ENCODE results near the gene B3GAT1. TPM values are rescaled to one million over a fixed set of nuclear protein-coding genes. Genes with fewer than 3 reads are reported as not detected.

B3GAT1 gene
- total RNA-seq, 1 experiment from 2014 or later, result 34.3 TPM

DNA sequence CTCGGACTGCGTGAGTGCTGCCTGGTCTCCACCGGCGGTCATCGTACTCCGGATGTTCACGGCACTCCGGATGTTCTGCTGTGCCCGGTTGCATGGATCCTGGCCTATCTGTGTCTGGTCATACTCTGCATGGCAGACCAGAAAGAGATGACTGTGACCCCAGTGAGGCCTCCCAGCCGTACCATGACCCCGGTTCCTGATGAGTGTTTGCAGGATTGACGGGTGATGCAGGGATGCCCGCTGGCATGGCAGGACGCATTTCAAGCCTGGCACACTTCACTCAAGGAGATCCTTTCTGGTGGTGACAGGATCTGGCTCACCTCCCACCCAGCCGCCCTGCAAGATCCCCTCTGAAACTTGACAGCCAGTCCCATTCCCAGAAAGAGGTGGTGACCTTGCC, 74.0 kb downstream of the B3GAT1 start:
- no peaks in the 10 kb centered on the region for H3K79me1 ChIP-seq (ENCODE audit: insufficient read depth, low read depth, low read length, poor library complexity, severe bottlenecking)
- no peak overlapping the region for H3K27ac Mint-ChIP-seq
- no peaks in the 10 kb centered on the region for H3K9me3 Mint-ChIP-seq
- H4K5ac ChIP-seq (ENCODE audit: insufficient read length, low read depth, low read length), result no peak overlapping the region
- DNase-seq, result no peak
- no peaks in the 10 kb centered on the region for H3K9me3 ChIP-seq (ENCODE audit: control insufficient read depth, low read depth, low read length)
- H3K4ac ChIP-seq (ENCODE audit: low read depth, low read length), result no peak overlapping the region
- no peak overlapping the region for H3K18ac ChIP-seq (ENCODE audit: insufficient read length, low read depth, low read length)
- TF ChIP-seq, protein P1, sequence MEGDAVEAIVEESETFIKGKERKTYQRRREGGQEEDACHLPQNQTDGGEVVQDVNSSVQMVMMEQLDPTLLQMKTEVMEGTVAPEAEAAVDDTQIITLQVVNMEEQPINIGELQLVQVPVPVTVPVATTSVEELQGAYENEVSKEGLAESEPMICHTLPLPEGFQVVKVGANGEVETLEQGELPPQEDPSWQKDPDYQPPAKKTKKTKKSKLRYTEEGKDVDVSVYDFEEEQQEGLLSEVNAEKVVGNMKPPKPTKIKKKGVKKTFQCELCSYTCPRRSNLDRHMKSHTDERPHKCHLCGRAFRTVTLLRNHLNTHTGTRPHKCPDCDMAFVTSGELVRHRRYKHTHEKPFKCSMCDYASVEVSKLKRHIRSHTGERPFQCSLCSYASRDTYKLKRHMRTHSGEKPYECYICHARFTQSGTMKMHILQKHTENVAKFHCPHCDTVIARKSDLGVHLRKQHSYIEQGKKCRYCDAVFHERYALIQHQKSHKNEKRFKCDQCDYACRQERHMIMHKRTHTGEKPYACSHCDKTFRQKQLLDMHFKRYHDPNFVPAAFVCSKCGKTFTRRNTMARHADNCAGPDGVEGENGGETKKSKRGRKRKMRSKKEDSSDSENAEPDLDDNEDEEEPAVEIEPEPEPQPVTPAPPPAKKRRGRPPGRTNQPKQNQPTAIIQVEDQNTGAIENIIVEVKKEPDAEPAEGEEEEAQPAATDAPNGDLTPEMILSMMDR (conservative IDR thresholded peaks at IDR 0.05), result no peak
- no peak overlapping the region for H4K8ac ChIP-seq (replicated peaks; ENCODE audit: insufficient read length, low read depth, low read length)
- no peak overlapping the region for H3K27ac ChIP-seq (ENCODE audit: insufficient read length, low read depth, low read length)
- H3K4me3 Mint-ChIP-seq, result no peak overlapping the region
- H2BK15ac ChIP-seq (ENCODE audit: low read depth, low read length), result no peak overlapping the region
- H2AFZ ChIP-seq (ENCODE audit: low read length), result no peak overlapping the region
- no peak overlapping the region for H3K4me2 ChIP-seq (ENCODE audit: insufficient read depth, insufficient read length, low read length)
- H3K36me3 Mint-ChIP-seq (ENCODE audit: insufficient read depth in 1 of 3, low read depth in 3 of 3), result no peaks in the 10 kb centered on the region
- no peak overlapping the region for H2BK5ac ChIP-seq (ENCODE audit: insufficient read length, low read length)
- WGBS (ENCODE audit: extremely low coverage, insufficient read length, low lambda C conversion rate), result no CpG with 5 or more reads among the region's 15 CpGs
- H3K79me2 ChIP-seq (ENCODE audit: insufficient read depth, low read length), result no peaks in the 10 kb centered on the region
- H3T11ph ChIP-seq (ENCODE audit: low read length), result no peak overlapping the region
- no peak overlapping the region for H3K9ac ChIP-seq (ENCODE audit: extremely low read depth, insufficient read length, low read length)
- H2BK120ac ChIP-seq (ENCODE audit: low read depth, low read length, poor library complexity, severe bottlenecking), result no peak overlapping the region
- H2AK5ac ChIP-seq (ENCODE audit: insufficient read length, low read length), result no peak overlapping the region
- H2BK12ac ChIP-seq (ENCODE audit: insufficient read length, low read depth, low read length), result no peak overlapping the region
- 0 out of 2 replicates have a peak, but pooled peaks cover 3% of the 10 kb centered on the region for H3K4me1 ChIP-seq (ENCODE audit: insufficient read depth, low read length)
- no peaks in the 10 kb centered on the region for H4K20me1 ChIP-seq (ENCODE audit: control insufficient read depth, insufficient read depth, insufficient read length)
- no peak overlapping the region for H2BK20ac ChIP-seq (ENCODE audit: low read depth, low read length, poor library complexity, severe bottlenecking)
- H4K91ac ChIP-seq (ENCODE audit: insufficient read length, low read depth, low read length), result no peak overlapping the region
- H3K27me3 Mint-ChIP-seq (ENCODE audit: low read depth), result peaks cover 34% of the 10 kb centered on the region
- H3K4me1 Mint-ChIP-seq, result peaks cover 3% of the 10 kb centered on the region in 2 experiments; a peak in 1 of 4 replicates
- no peak overlapping the region for H3K56ac ChIP-seq (ENCODE audit: insufficient read length, low read depth, low read length)
- H3K23ac ChIP-seq (ENCODE audit: insufficient read length, low read depth, low read length), result no peak overlapping the region
- no peaks in the 10 kb centered on the region for H3K27me3 ChIP-seq (ENCODE audit: insufficient read depth, low read length)
- H3K14ac ChIP-seq (ENCODE audit: insufficient read depth, low read length), result no peak overlapping the region; the same call in 1 of the 2 replicates
- H3K23me2 ChIP-seq (ENCODE audit: insufficient read length, low read depth, low read length, poor library complexity, severe bottlenecking), result no peaks in the 10 kb centered on the region
